NCI-H2107 treated with DMSO at 0.1 percent for 48 hours (cell line): ENCODE measurements around the gene NSFL1C.
"Not testable (repeated sequence)": the region's sequence is repeated elsewhere in the genome, so short reads cannot be mapped to it uniquely, and the experiment has no call there.

Source experiments
- DNase-seq: peaks from one replicate; lab custom pipeline; 2025; ENCODE audit not compliant: unreplicated experiment; lab: John Stamatoyannopoulos, UW

NSFL1C gene

DNA sequence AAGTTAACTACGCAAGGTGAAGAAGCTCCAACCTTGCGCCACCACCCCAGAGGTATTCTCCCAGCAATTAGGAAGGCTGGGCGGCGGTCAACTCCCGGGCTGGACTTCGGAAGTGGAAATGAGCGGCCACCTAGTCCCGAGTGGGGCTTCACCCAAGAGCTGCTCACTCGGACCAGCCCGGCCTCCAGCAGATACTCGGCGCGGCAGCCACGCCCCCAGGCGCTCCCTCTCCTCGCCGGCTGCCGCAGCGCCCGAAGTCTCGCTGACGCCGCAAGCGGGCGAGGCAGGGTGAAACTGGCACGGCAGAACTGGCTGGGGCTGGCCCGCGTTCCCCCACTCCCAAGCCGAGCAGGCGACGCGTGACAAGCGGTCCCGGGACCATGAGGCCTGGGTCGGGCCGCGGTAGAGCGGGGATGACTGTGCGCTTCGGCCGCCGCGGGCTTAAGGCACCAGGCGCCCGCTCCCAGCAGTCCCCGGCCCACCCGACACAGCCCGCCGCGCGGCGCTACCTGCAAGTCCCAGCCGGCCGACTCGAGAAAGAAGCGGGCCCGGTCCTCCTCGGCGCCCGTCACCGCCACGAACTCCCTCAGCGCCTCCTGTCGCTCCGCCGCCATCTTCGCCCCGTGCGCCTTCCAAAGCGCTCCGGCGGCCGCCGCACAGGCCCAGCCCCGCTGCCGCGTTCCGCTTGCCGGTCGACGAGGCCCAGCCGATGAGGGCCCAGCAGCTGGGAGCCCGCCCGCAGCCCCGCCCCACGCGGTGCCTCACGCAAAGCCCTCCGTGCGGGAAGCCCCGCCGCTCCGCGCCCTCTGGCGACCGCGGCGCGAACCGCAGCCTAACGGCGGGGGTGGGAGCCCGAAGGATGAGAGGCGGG is at the start of gene NSFL1C:
Gene NSFL1C (minus strand): TSS at position 639 of the 871 bp plus-strand sequence. CDS start 25 bp downstream, at position 614.
- peak; percentile 20 for DNase-seq

DNA sequence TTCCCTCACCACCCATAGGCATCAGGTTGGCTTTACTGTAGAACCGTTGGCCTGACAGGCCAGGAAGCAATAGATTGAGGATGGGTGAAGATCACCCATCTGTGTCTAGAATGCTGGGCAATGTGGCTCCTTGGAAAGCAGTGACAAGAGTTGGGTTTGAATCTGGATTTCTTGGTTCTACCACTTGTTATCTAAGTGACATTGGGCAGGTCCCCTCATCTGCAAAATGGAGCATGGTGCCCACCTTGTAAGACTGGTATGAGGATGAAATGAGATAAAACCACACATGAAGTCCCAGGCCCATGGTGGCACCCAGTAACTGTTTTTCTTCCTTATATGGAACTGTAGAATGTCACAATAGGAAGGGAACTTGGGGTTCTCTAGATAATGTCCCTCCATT is 47.2 kb upstream of the NSFL1C start:
- no peak for DNase-seq

DNA sequence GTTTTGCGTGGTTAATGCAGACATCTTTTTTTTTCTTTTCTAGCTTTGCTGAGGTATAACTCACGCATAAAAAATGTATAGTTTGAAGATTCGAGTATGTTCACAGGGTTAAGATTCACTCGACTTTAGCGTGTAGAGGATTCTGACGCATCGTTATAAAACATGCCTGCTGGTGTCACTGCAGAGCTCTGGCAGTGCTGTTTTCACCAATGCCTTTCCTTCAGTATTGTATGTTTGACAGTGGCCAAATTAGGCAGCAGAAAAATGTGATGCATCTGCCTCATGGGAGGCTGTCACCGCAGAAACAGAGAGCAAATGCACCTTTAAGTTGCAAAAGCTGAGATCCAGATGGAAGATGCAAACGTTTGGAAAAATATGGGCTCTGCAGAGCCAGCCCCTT is 42.6 kb upstream of the NSFL1C start:
- no peak for DNase-seq

DNA sequence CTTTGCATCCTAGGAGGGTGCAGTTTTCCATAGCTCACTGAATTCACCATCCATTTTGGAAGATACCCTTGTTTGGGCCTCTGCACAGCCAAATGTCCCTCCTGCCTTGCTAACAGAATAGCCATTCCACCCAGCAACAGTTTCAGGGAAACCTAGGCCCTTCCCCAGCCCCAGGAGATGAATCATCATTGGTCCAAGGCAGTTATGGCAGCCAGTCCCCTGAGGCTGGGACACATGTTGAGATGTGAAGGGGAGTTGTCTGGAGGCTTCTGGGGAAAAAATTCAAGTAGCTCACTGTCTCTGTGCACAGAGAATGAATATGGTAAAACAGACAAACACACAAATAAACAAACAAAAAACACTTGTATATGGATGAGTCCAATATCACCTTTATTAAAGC is 41.9 kb upstream of the NSFL1C start:
- DNase-seq: no peak

DNA sequence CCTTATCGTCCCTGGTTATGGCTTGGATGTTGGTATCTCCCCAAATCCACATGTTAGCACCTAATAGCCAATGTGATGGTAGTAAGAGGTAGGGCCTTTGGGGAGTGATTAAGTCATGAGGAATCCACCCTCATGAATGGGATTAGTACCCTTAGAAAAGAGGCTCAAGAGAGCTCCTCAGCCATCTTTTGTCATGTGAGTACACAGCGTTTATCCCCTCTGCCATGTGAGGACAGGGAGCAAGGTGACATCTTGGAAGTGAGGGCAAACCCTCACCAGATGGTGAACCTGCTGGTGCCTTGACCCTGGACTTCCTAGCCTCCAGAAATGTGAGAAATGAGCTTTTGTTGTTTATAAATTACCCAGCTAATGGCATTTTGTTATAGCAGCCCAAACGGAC is 40.6 kb upstream of the NSFL1C start:
- DNase-seq: no peak

DNA sequence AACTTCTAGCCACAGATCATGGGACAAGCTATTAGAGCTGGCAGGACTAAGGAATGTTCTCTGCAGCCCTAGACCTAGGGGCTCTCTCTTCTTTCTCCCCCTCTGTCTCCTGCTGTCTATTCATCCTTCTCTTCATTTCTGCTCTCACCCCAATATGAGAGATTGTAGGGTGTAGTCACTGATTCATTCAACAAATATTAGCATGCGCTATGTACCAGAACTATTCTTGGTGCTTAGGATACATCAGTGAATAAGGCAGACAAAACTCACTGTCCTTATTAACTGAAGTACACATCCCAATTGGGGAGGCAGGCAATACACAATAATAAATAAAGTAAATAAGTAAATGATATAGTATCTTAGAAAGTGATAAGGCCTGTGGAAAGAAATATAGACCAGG is 39.2 kb upstream of the NSFL1C start:
- DNase-seq: no peak

DNA sequence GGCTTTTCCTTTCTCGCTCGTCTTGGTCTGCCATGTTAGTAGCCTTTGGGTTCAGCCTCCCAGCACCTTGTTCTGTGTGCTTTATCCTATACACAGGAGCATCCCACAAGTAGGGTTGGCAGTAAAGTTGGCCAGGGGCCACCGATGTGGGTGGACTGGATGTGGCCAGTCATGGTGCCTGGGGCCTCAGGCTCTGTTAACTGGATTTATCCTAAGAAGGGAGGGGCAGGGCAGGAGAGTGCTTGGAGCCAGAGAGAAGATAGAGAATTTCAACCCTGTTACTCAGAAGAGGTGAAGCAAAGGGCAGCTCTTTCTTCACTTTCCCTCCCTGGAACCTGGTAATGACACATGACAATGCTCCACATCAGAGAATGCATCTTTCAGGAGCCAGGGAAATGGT is 38.7 kb upstream of the NSFL1C start:
- DNase-seq: no peak

DNA sequence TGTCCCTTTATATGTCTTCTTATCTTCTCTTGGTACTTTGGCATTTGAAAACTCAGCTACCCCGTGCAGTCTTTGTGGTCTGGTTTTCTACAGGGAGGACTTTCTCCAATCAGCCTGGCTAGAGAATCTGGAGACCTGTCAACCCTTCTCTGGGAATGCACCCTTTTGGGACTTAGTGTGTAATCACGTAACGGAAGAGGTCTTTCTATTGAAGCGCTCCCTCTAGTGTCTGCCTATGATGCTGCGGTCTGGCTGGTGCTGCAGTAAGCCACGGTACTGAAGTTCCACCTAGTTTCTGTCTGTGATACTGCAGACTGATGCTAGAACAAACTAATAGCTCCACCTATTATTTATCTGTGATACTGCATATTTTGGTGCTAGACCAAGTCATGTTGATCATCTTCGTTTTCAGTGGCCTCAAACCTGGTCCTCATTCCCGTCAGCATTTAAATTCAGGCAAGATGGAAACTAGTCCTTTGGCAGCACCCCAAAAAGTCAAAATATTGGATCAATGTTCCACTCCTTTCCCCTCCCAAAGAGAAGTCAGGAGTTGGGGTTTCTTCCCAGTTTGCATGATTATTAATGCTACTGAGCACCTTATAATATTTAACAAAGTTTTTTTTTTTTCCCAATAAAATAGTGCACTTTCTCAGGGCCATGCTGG is 37.0 kb upstream of the NSFL1C start:
- DNase-seq: peak; percentile 88

DNA sequence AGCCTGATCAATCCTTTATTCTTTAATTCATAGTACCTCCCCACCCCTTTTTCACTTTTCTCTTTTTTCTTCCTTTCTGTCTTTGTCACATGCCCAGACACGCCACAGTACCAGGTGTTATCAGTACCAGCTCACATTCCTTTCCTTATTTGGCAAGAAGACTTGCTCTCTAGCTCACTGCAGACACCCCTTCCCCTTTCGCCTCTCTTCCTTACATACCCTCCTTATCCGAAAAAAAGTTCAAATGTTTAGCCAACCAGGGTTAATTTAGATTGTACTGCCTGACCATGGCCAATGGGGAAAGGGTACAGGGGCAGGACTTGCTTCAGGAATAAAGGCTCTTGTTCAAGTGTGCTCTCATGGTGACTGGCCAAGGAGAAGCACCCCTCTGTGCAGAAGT is 33.8 kb upstream of the NSFL1C start:
- no peak for DNase-seq

DNA sequence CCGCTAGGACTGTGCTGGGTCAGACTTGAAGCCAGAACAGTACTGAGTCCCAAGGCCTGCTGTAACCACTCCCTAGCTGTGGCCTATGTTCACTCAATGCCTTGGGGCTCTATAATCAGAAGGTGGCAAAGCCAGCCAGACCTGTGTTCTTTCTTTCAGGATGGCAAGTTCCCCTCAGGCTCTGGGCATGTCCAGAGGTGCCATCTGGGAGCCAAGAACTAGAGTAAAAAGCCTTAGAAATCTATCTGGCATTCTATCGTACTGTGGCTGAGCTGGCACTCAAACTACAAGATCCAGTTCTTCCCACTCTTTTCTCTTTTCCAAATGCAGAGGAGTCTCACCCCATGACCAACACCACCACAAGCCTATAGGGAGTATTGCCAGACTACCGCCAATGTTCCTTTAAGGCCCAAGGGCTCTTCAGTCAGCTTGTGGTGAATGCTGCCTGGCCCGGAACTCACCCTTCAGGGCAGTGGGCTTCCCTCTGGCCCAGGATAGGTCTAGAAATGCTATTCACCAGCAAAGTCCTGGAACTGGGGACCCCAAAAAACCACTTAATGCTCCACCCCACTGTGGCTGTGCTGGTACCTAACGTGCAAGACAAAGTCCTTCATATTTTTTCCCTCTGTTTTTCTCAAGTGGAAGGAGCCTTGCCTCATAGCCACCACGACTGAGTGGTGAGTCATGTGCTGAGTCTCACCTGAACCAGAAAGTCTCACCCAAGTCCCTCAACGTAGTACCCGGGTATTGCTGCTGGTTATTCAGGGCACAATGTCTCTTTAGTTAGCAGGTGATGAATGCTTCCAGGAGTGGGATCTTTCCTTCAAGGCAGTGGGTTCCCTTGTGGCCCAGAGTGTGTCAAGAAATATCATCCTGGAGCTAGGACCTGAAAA is 33.1 kb upstream of the NSFL1C start:
- DNase-seq: no peak

DNA sequence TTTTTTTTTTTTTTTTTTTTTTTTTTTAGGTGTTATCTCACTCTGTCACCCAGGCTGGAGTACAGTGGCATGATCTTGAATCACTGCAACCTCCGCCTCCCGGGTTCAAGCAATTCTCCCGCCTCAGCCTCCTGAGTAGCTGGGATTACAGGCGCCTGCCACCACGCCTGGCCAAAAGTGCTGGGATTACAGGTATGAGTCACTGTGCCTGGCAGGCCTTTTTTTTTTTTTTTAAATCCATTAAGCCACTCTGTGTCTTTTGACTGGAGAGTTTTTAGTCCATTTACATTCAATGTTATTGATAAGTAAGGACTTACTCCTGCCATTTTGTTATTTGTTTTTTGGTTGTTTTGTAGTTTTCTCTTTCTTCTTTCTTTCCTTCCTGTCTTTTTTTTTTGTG is 30.7 kb upstream of the NSFL1C start:
- not testable (repeated sequence) for DNase-seq

DNA sequence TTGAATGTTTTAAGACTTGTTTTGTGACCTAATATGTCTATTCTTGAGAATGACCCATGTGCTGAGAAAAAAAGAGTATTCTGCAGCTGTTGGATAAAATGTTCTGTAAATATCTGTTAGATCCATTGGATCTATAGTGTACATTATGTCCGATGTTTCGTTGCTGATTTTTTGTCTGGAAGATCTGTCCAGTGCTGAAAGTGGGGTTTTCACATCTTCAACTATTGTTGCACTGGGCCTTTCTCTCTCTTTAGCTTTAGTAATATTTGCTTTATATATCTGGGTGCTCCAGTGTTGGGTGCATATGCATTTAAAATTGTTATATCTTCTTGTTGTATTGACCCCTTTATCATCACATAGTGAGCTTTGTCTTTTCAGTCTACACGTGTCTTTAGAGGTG is 30.3 kb upstream of the NSFL1C start:
- DNase-seq: no peak

DNA sequence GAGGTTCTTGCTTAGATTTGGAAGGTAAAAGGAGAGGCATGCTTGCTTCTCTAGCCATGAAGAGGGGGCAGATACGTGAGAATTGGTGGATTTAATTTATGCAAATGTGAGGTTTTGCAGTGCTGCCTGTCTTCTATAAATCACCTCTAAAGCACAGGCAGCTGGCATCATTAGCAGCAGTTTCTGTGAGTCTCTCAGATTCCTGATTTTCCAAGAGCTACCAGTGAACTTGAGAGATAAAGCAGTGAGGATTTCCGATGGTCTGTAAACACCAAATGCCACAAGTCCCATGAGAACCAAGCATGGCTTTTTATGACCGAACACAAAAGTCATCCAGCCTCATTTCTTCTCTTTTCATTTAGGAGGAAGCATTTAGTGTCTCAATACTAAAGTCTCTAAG is 27.8 kb upstream of the NSFL1C start:
- DNase-seq: no peak

DNA sequence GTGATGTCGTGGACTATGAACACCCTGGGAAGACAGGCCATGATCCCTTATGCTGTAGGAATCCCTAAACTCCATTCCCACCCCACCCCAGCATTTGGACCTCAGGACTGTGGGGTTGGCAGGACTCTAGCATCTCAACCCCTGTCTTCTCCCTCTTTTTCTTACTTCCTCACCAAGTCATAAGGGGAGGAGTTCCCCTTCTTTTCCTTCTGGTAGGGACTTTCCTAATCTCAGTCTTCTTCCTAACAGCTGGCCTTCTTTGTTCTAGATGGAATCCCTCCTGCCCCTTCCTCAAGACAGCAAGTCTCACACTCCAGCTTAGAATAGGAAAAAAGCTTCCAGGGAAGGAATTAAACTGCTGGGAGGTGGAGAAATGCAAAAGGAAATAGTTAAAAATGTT is 26.9 kb upstream of the NSFL1C start:
- DNase-seq: no peak

DNA sequence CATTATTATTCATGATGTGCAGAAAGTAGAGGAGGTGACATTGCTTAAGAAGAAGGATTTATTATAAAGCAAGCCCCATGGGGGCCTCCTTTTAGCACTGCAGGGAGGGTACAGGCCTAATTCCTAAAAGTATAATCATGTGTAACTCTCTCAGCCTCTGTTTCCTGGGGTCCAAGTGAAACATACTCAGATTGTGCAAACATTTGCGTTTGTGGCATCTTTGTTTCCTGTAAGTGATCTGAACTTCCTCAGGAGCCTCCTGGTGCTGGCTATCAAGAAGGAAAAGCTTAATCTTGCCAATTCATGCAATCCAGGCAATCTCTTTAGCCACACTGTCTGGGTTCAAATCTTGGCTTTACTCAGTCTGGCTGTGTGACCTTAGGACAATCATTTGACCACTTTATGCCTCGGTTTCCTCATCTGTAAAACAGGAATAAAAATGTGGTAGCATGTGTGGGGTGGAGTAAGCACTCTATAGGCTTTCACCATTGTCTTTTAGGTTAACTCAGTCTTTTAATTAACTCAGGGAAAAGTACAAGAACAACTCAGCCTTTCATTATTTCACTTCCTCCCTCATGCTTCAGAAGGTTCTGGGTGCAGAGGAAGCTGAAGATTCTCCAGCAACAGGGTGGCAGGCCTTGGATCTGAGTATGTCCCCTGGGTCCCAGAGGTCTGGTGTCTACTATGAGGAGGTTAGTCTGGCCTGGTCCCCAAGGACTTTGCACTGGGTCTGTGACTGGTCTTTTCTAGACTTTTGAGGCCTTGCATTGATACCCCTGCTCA is 25.4 kb upstream of the NSFL1C start:
- DNase-seq: no peak

DNA sequence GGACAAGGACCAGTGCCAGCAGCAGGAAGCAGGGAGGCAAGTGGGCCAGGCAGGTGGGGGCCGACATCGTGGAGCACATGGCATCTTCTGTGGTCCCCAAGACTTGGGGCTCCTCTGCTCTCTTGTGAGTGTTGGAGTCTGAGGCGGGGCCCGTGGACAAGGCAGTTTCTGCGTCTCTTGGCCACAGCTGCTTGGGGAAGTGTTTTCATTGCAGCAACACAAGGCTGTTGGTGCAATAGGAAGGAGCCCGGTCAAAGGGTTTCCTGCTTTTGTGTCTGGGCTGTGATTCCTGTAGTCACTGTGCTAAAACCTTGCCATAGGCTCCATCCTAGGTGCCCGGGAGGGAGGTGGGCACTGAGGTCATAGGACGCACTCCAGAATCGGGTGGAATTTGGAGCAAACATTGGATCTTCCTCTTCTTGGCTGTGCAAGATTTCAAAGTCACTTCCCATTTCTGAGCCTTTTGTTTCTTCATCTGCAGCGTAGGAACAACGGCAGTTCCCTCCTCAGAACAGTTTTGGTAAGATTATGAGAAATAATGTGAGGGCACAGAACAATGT is 24.7 kb upstream of the NSFL1C start, which contains the start of gene SIRPB2:
Gene SIRPB2 (minus strand): TSS at position 140 of the 560 bp plus-strand sequence. CDS start 61 bp downstream, at position 79.
- DNase-seq: no peak

DNA sequence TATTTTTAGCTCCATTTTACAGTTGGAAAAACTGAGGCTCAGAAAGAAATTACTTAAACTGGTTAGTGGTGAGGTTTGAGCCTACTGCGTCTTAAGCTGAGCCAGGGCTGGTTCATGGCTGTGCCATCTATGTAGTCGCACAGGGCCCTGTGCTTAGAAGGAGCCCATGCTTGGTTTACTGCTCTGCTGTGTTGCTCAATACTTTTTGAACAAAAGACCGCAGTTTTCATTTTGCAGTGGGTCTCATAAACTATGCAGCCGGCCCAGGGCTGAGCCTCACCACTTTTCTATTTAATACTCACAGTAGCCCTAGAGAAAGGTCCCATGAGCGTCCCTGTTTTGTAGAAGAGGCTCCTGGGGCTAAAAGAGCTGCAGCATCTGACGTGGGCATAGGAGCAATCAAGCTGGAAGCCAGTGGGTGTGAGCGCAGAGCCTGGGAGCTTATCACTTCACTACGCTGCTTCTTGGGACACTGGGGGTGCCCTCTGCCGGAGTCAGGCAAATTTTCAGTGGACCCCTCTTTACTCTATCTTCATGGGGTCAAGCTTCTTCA is 24.1 kb upstream of the NSFL1C start:
- no peak for DNase-seq

DNA sequence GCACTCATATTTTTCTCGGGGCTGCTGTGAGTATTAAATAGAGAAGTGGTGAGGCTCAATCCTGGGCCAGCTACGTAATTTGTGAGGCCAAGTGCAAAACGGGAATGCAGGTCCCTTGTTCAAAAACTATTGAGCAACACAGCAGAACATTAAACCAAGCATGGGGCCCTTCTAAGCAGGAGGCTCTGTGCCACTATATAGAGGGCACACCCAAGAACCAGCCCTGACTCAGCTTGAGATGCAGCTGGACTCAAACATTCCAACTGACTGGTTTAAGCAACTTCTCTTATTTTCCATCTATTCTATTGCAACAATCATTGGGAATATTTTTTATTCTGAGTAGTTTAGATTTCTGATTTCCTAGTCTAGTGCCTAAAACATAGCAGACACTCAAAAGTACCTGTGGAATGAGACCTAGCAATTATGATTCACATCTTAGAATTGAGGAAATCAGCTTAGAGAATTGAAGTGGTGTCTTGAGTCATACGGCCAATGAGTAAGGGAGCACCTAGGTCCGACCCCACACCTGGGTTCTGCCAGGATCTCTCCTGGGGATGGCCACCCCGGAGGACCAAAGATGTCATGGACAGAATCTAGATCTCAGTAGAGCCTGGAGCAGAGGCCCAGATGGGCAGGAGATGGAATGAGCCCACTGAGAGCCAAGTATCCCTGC is 23.3 kb upstream of the NSFL1C start:
- no peak for DNase-seq

DNA sequence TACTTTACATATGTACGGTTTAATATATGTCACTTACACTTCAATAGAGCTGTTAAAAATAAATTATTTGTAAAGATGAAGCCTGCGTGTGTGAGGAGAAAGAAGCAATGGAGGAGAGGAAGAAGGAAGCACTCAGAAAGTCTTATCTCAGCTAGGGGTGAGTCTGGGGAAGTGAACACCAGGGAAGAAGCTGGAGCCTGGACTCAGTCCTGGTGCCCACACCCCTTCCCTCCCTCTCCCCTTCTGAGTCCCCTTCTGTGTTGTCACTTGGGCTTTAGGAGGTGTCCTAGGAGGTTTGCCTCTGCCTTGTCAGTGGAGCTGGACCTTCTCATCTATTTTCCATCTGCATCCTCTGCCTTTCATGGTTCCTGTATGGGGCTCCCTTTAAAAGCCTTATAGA is 22.7 kb upstream of the NSFL1C start:
- no peak for DNase-seq
